Kidney (tissue), 14 donors: Measurements from ENCODE around the gene MCTP2. TPM values are rescaled to one million over a fixed set of nuclear protein-coding genes. Genes with fewer than 3 reads are reported as not detected.
A peak's percentile ranks its signal among the peaks of the same experiment; 100 is the strongest.

Experiments used
- DNase-seq, 5 donors: peaks; one replicate each; pipeline ENCODE4 v3.0.0-alpha.2; 2013 to 2020
- FAIRE-seq: peaks from 2 replicates; lab custom pipeline; 2012; peaks lifted over from hg19 to GRCh38; lab: Jason Lieb, UNC
- H3K27ac ChIP-seq, 2 donors: one replicate each; pipeline ENCODE4 v1.7.0; 2013; ENCODE audit warnings: low read depth in 2 of 2, low read length in 2 of 2, inconsistent platforms in 1 of 2
- H3K27me3 ChIP-seq: one replicate; pipeline ENCODE4 v1.7.1; 2013; ENCODE audit warnings: low read length, inconsistent platforms; ENCODE audit not compliant: control insufficient read depth, insufficient read depth
- H3K36me3 ChIP-seq, 3 donors: one replicate each; pipeline versions ENCODE4 v1.7.0 to v1.7.1; 2013; ENCODE audit warnings: low read length in 3 of 3, control low read depth in 1 of 3, inconsistent platforms in 1 of 3; ENCODE audit not compliant: insufficient read depth in 3 of 3, control insufficient read depth in 2 of 3
- H3K4me1 ChIP-seq, 3 donors: one replicate each; pipeline versions ENCODE4 v1.7.0 to v1.7.1; 2013; ENCODE audit warnings: low read length in 3 of 3, inconsistent platforms in 1 of 3, low read depth in 1 of 3; ENCODE audit not compliant: control insufficient read depth in 2 of 3, insufficient read depth in 2 of 3
- H3K4me3 ChIP-seq, 3 donors: one replicate each; pipeline versions ENCODE4 v1.7.0 to v1.8.1; 2013; ENCODE audit warnings: low read length in 3 of 3, control low read depth in 1 of 3, inconsistent platforms in 1 of 3
- H3K9ac ChIP-seq, 3 donors: one replicate each; pipeline versions ENCODE4 v1.7.0 to v1.7.1; 2013; ENCODE audit warnings: low read length in 3 of 3, control low read depth in 1 of 3, inconsistent platforms in 1 of 3
- H3K9me3 ChIP-seq, 3 donors: one replicate each; pipeline versions ENCODE4 v1.7.0 to v1.7.1; 2013; ENCODE audit warnings: low read length in 3 of 3, control low read depth in 1 of 3, inconsistent platforms in 1 of 3; ENCODE audit not compliant: control insufficient read depth in 2 of 3, insufficient read depth in 1 of 3
- CTCF ChIP-seq: IDR thresholded peaks from 3 replicates; pipeline ENCODE4 v1.5.1; 2012; ENCODE audit warnings: mild to moderate bottlenecking, moderate library complexity, borderline replicate concordance; ENCODE audit not compliant: insufficient read depth; ENCODE audit errors: extremely low read depth
- intact Hi-C: fragments of 100-400 bp; cut with DNase I; formaldehyde crosslinking; loops from one replicate; pipeline ENCODE4 v1.11.1; 2022
- polyA plus RNA-seq: library from polyadenylated mRNA; stranded (reverse); fragments of 350-450 nt; fragmentation: Illumina TruSeq; extraction: RNeasy Lipid Tissue Mini Kit (QIAGEN cat#74804); gene quantifications from one replicate; pipeline ENCODE4 v1.2.3, GENCODE V29; 2014; ENCODE audit warnings: low read depth, low replicate concordance; ENCODE audit not compliant: insufficient read depth
- total RNA-seq: library from RNA; stranded (reverse); fragmentation: NEBNext Ultra II Directional; extraction: Animal tissue kit (Norgen Biotek cat#: 25700); gene quantifications from one replicate; pipeline ENCODE4 v1.2.1, GENCODE V29; 2021
- donor health status: control.
- donor health status: control.
- donor health status: control.
- donor health status: control.
- donor health status: control.
- donor health status: DM: yes; HTN: yes; CAD: no.
- donor health status: Normal renal cell carcinoma (clear cell type).

Gene MCTP2
- total and polyA plus RNA-seq, 2 donors from 2014 or later = 1.2 to 21.1 TPM

- no peaks in the 10 kb centered on the region for H3K4me1 ChIP-seq
- H3K4me3 ChIP-seq = no peak overlapping the region
- no peaks in the 10 kb centered on the region for H3K36me3 ChIP-seq
- no peak for TF ChIP-seq CTCF
- peaks cover 0 to 5% (median 5%) of the 10 kb centered on the region in 3 donors for H3K9me3 ChIP-seq
- FAIRE-seq = no peak
- no peak for DNase-seq
- intact Hi-C loops = no loop called here
- no peak overlapping the region for H3K27ac ChIP-seq
- H3K27me3 ChIP-seq = no peaks in the 10 kb centered on the region
- no peak overlapping the region for H3K9ac ChIP-seq
Observed at GRCh38 chr15:94294556-94294955, 63.2 kb downstream of the MCTP2 start.

GRCh38 chr15:94295275-94295674 is 63.9 kb downstream of the MCTP2 start:
- Histone ChIP-seq H3K4me1 (no peaks in the 10 kb centered on the region), H3K27me3 (no peaks in the 10 kb centered on the region), H3K36me3 (no peaks in the 10 kb centered on the region), H3K9ac (no peak overlapping the region), H3K27ac (no peak overlapping the region), H3K4me3 (no peak overlapping the region), H3K9me3 (peaks cover 0 to 5% (median 4%) of the 10 kb centered on the region in 3 donors)
- TF ChIP-seq CTCF = no peak
- no peak for DNase-seq
- no peak for FAIRE-seq
- intact Hi-C loops = no loop called here

GRCh38 chr15:94296717-94297116 is 65.4 kb downstream of the MCTP2 start:
- Histone ChIP-seq H3K4me1 (no peaks in the 10 kb centered on the region), H3K27me3 (no peaks in the 10 kb centered on the region), H3K9me3 (no peaks in the 10 kb centered on the region), H3K9ac (no peak overlapping the region), H3K36me3 (no peaks in the 10 kb centered on the region), H3K27ac (no peak overlapping the region), H3K4me3 (no peak overlapping the region)
- intact Hi-C loops = no loop called here
- DNase-seq (no peak), FAIRE-seq (no peak)
- TF ChIP-seq CTCF = no peak

- DNase-seq (peak in 2 of 5 donors; percentile 16 to 53), FAIRE-seq (no peak)
- intact Hi-C loops = no loop called here
- Histone ChIP-seq H3K27ac (no peak overlapping the region), H3K4me1 (no peaks in the 10 kb centered on the region), H3K4me3 (no peak overlapping the region), H3K36me3 (no peaks in the 10 kb centered on the region), H3K9ac (no peak overlapping the region), H3K27me3 (no peaks in the 10 kb centered on the region), H3K9me3 (no peaks in the 10 kb centered on the region)
- no peak for TF ChIP-seq CTCF
Observed at GRCh38 chr15:94297558-94297957, 66.2 kb downstream of the MCTP2 start.
